HEK293 (cell line): Measurements from ENCODE around the gene CORO2B.
A peak's percentile ranks its signal among the peaks of the same experiment; 100 is the strongest.

Experiments used
- BCL11B ChIP-seq: fragments of 450-650 bp; formaldehyde crosslinking; IDR thresholded peaks from 2 replicates; pipeline ENCODE4 v1.5.1; 2016; ENCODE audit warnings: low read depth, missing biosample characterization, missing genetic modification characterization
- GLI4 ChIP-seq: fragments of 450-650 bp; formaldehyde crosslinking; IDR thresholded peaks from 2 replicates; pipeline ENCODE4 v1.5.1; 2016; ENCODE audit warnings: missing biosample characterization, missing genetic modification characterization
- GLIS1 ChIP-seq: fragments of 450-650 bp; formaldehyde crosslinking; IDR thresholded peaks from 2 replicates; pipeline ENCODE4 v1.5.1; 2016; ENCODE audit warnings: missing biosample characterization, missing genetic modification characterization
- MEIS1 ChIP-seq: sonication (generic); formaldehyde crosslinking; IDR thresholded peaks from 2 replicates; pipeline ENCODE4 v1.8.1; 2022; ENCODE audit warnings: missing genetic modification reagents, mild to moderate bottlenecking, borderline replicate concordance
- TCF7L2 ChIP-seq: IDR thresholded peaks from 2 replicates; pipeline ENCODE4 v1.6.1; 2011; ENCODE audit warnings: low read depth, mild to moderate bottlenecking, inconsistent platforms, low read length, moderate library complexity, borderline replicate concordance
- ZIC2 ChIP-seq: fragments of 450-650 bp; formaldehyde crosslinking; IDR thresholded peaks from 2 replicates; pipeline ENCODE4 v1.5.1; 2016; ENCODE audit warnings: missing biosample characterization, missing genetic modification characterization
- ZNF10 ChIP-seq: fragments of 450-650 bp; formaldehyde crosslinking; IDR thresholded peaks from 2 replicates; pipeline ENCODE4 v1.5.1; 2017; ENCODE audit warnings: missing biosample characterization, missing genetic modification characterization
- ZNF138 ChIP-seq: fragments of 450-650 bp; formaldehyde crosslinking; IDR thresholded peaks from 2 replicates; pipeline ENCODE4 v1.5.1; 2016; ENCODE audit warnings: missing biosample characterization, missing genetic modification characterization, borderline replicate concordance
- ZNF221 ChIP-seq: fragments of 450-650 bp; formaldehyde crosslinking; IDR thresholded peaks from 2 replicates; pipeline ENCODE4 v1.5.1; 2017; ENCODE audit warnings: missing biosample characterization, missing genetic modification characterization, borderline replicate concordance
- ZNF274 ChIP-seq, 2 experiments: fragments of 200-500 bp in 1 of 2; fragments of 450-650 bp in 1 of 2; sonication (Bioruptor generic) in 1 of 2; formaldehyde crosslinking in 1 of 2; IDR thresholded peaks; 2 replicates each; pipeline versions ENCODE4 v1.5.1 to v1.6.1; 2014 to 2016; ENCODE audit warnings: borderline replicate concordance in 1 of 2, inconsistent platforms in 1 of 2, low read length in 1 of 2, missing biosample characterization in 1 of 2, missing genetic modification characterization in 1 of 2
- ZNF423 ChIP-seq: fragments of 450-650 bp; formaldehyde crosslinking; IDR thresholded peaks from 2 replicates; pipeline ENCODE4 v1.5.1; 2016; ENCODE audit warnings: missing biosample characterization, missing genetic modification characterization
- ZNF48 ChIP-seq: fragments of 450-650 bp; formaldehyde crosslinking; IDR thresholded peaks from 2 replicates; pipeline ENCODE4 v1.5.1; 2016; ENCODE audit warnings: missing biosample characterization, missing genetic modification characterization
- ZNF529 ChIP-seq: fragments of 450-650 bp; formaldehyde crosslinking; IDR thresholded peaks from 2 replicates; pipeline ENCODE4 v1.5.1; 2017; ENCODE audit warnings: missing genetic modification characterization, missing biosample characterization; ENCODE audit not compliant: insufficient replicate concordance
- ZNF549 ChIP-seq: fragments of 450-650 bp; IDR thresholded peaks from 2 replicates; pipeline ENCODE4 v1.5.1; 2018; ENCODE audit warnings: missing biosample characterization, missing genetic modification characterization, mild to moderate bottlenecking, inconsistent platforms, moderate library complexity
- ZNF558 ChIP-seq: fragments of 450-650 bp; formaldehyde crosslinking; IDR thresholded peaks from 2 replicates; pipeline ENCODE4 v1.5.1; 2016; ENCODE audit warnings: missing biosample characterization, missing genetic modification characterization
- ZNF624 ChIP-seq: fragments of 450-650 bp; formaldehyde crosslinking; IDR thresholded peaks from 2 replicates; pipeline ENCODE4 v1.5.1; 2017; ENCODE audit warnings: missing biosample characterization, missing genetic modification characterization
- ZNF701 ChIP-seq: fragments of 450-650 bp; formaldehyde crosslinking; IDR thresholded peaks from 2 replicates; pipeline ENCODE4 v1.5.1; 2016; ENCODE audit warnings: missing biosample characterization, missing genetic modification characterization
- TF ChIP-seq, protein P1 (sequence below): fragments of 450-650 bp; formaldehyde crosslinking; IDR thresholded peaks from 2 replicates; pipeline ENCODE4 v1.5.1; 2016; ENCODE audit warnings: missing biosample characterization, missing genetic modification characterization
- TF ChIP-seq, protein P2 (sequence below): fragments of 450-650 bp; formaldehyde crosslinking; IDR thresholded peaks from 2 replicates; pipeline ENCODE4 v1.5.0; 2017; ENCODE audit warnings: missing biosample characterization, missing genetic modification characterization, borderline replicate concordance
- TF ChIP-seq, protein P3 (sequence below): fragments of 450-650 bp; formaldehyde crosslinking; IDR thresholded peaks from 2 replicates; pipeline ENCODE4 v1.5.1; 2017; ENCODE audit warnings: missing biosample characterization, missing genetic modification characterization
- TF ChIP-seq, protein P4 (sequence below): fragments of 450-650 bp; formaldehyde crosslinking; IDR thresholded peaks from 2 replicates; pipeline ENCODE4 v1.5.1; 2016; ENCODE audit warnings: missing biosample characterization, missing genetic modification characterization
- TF ChIP-seq, protein P5 (sequence below): fragments of 450-650 bp; formaldehyde crosslinking; IDR thresholded peaks from 2 replicates; pipeline ENCODE4 v1.5.1; 2017; ENCODE audit warnings: missing biosample characterization, missing genetic modification characterization
- TF ChIP-seq, protein P6 (sequence below): fragments of 450-650 bp; formaldehyde crosslinking; IDR thresholded peaks from 2 replicates; pipeline ENCODE4 v1.5.1; 2016; ENCODE audit warnings: missing biosample characterization, missing genetic modification characterization
- TF ChIP-seq, protein P7 (sequence below): fragments of 450-650 bp; formaldehyde crosslinking; IDR thresholded peaks from 2 replicates; pipeline ENCODE4 v1.5.1; 2016; ENCODE audit warnings: missing biosample characterization, missing genetic modification characterization

CORO2B gene

DNA sequence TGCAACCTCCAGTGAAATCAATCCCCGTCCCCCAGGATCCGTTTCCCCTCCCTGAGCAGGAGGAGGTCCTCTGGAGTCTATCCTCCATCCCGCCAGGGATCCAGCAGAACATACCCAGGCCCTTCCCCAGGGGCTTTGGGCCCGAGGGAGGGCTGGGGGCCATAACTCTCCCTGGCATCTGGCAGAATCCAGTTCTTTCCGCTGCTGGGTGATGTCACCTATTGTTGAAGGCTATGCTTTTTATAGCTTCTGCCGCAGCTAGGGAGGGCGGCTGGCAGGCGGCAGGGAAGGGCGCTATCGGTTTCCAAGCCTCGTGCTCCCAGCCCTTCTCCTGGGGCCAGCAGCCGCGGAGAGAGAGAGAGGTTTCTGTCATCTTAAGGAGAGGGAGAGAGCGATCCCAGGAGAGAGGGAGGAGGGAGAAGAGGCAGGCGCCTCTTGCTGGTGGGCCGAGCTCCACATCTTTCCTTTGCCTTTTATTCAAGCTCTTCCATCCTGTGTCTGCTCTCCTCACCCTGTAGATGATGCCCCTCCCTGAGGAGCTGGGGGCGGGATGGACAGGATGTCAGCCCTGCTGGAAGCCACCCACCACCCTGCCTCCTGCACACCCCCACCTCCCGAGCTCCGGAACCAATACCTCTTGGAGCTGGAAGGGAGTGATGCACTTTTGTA lies 121.8 kb downstream of the CORO2B start (continued):
- TF ChIP-seq, protein P1, sequence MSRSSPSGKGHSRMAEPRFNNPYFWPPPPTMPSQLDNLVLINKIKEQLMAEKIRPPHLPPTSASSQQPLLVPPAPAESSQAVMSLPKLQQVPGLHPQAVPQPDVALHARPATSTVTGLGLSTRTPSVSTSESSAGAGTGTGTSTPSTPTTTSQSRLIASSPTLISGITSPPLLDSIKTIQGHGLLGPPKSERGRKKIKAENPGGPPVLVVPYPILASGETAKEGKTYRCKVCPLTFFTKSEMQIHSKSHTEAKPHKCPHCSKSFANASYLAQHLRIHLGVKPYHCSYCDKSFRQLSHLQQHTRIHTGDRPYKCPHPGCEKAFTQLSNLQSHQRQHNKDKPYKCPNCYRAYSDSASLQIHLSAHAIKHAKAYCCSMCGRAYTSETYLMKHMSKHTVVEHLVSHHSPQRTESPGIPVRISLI (tag by site-specific recombination), result no peak; the same call in 1 of the 2 replicates
- TF ChIP-seq ZNF549 (tag by site-specific recombination), result no peak
- no peak for TF ChIP-seq MEIS1 (CRISPR knock-in tag)
- peak; percentile 78; the same call in 1 of the 2 replicates for TF ChIP-seq ZNF10 (tag by site-specific recombination)
- TF ChIP-seq ZNF701 (tag by site-specific recombination), result no peak
- TF ChIP-seq, protein P2, sequence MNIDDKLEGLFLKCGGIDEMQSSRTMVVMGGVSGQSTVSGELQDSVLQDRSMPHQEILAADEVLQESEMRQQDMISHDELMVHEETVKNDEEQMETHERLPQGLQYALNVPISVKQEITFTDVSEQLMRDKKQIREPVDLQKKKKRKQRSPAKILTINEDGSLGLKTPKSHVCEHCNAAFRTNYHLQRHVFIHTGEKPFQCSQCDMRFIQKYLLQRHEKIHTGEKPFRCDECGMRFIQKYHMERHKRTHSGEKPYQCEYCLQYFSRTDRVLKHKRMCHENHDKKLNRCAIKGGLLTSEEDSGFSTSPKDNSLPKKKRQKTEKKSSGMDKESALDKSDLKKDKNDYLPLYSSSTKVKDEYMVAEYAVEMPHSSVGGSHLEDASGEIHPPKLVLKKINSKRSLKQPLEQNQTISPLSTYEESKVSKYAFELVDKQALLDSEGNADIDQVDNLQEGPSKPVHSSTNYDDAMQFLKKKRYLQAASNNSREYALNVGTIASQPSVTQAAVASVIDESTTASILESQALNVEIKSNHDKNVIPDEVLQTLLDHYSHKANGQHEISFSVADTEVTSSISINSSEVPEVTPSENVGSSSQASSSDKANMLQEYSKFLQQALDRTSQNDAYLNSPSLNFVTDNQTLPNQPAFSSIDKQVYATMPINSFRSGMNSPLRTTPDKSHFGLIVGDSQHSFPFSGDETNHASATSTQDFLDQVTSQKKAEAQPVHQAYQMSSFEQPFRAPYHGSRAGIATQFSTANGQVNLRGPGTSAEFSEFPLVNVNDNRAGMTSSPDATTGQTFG (tag by site-specific recombination), result no peak
- TF ChIP-seq, protein P3, sequence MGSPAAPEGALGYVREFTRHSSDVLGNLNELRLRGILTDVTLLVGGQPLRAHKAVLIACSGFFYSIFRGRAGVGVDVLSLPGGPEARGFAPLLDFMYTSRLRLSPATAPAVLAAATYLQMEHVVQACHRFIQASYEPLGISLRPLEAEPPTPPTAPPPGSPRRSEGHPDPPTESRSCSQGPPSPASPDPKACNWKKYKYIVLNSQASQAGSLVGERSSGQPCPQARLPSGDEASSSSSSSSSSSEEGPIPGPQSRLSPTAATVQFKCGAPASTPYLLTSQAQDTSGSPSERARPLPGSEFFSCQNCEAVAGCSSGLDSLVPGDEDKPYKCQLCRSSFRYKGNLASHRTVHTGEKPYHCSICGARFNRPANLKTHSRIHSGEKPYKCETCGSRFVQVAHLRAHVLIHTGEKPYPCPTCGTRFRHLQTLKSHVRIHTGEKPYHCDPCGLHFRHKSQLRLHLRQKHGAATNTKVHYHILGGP (tag by site-specific recombination), result no peak
- TF ChIP-seq, protein P4, sequence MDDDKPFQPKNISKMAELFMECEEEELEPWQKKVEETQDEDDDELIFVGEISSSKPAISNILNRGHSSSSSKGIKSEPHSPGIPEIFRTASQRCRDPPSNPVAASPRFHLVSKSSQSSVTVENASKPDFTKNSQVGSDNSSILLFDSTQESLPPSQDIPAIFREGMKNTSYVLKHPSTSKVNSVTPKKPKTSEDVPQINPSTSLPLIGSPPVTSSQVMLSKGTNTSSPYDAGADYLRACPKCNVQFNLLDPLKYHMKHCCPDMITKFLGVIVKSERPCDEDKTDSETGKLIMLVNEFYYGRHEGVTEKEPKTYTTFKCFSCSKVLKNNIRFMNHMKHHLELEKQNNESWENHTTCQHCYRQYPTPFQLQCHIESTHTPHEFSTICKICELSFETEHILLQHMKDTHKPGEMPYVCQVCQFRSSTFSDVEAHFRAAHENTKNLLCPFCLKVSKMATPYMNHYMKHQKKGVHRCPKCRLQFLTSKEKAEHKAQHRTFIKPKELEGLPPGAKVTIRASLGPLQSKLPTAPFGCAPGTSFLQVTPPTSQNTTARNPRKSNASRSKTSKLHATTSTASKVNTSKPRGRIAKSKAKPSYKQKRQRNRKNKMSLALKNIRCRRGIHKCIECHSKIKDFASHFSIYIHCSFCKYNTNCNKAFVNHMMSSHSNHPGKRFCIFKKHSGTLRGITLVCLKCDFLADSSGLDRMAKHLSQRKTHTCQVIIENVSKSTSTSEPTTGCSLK, result no peak
- no peak for TF ChIP-seq ZNF624 (tag by site-specific recombination)
- no peak for TF ChIP-seq BCL11B (tag by site-specific recombination)
- no peak for TF ChIP-seq ZNF48
- peak; percentile 91 for TF ChIP-seq ZIC2 (tag by site-specific recombination)
- TF ChIP-seq ZNF529 (tag by site-specific recombination), result no peak
- TF ChIP-seq, protein P5, sequence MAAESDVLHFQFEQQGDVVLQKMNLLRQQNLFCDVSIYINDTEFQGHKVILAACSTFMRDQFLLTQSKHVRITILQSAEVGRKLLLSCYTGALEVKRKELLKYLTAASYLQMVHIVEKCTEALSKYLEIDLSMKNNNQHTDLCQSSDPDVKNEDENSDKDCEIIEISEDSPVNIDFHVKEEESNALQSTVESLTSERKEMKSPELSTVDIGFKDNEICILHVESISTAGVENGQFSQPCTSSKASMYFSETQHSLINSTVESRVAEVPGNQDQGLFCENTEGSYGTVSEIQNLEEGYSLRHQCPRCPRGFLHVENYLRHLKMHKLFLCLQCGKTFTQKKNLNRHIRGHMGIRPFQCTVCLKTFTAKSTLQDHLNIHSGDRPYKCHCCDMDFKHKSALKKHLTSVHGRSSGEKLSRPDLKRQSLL (tag by site-specific recombination), result no peak
- no peak for TF ChIP-seq ZNF274 (IDR thresholded peaks at IDR 0.05; ENCODE audit: low read length)
- no peak for TF ChIP-seq ZNF274 (tag by site-specific recombination; IDR thresholded peaks at IDR 0.05; ENCODE audit: borderline replicate concordance)
- TF ChIP-seq GLIS1 (tag by site-specific recombination), result peak; percentile 82
- no peak for TF ChIP-seq ZNF138 (tag by site-specific recombination)
- no peak for TF ChIP-seq GLI4 (tag by site-specific recombination)
- TF ChIP-seq, protein P6, sequence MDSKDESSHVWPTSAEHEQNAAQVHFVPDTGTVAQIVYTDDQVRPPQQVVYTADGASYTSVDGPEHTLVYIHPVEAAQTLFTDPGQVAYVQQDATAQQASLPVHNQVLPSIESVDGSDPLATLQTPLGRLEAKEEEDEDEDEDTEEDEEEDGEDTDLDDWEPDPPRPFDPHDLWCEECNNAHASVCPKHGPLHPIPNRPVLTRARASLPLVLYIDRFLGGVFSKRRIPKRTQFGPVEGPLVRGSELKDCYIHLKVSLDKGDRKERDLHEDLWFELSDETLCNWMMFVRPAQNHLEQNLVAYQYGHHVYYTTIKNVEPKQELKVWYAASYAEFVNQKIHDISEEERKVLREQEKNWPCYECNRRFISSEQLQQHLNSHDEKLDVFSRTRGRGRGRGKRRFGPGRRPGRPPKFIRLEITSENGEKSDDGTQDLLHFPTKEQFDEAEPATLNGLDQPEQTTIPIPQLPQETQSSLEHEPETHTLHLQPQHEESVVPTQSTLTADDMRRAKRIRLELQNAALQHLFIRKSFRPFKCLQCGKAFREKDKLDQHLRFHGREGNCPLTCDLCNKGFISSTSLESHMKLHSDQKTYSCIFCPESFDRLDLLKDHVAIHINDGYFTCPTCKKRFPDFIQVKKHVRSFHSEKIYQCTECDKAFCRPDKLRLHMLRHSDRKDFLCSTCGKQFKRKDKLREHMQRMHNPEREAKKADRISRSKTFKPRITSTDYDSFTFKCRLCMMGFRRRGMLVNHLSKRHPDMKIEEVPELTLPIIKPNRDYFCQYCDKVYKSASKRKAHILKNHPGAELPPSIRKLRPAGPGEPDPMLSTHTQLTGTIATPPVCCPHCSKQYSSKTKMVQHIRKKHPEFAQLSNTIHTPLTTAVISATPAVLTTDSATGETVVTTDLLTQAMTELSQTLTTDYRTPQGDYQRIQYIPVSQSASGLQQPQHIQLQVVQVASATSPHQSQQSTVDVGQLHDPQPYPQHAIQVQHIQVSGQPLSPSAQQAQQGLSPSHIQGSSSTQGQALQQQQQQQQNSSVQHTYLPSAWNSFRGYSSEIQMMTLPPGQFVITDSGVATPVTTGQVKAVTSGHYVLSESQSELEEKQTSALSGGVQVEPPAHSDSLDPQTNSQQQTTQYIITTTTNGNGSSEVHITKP (tag by site-specific recombination), result peak; percentile 57
- TF ChIP-seq ZNF558, result no peak; the same call in 1 of the 2 replicates
- no peak for TF ChIP-seq ZNF221 (tag by site-specific recombination)
- TF ChIP-seq, protein P7, sequence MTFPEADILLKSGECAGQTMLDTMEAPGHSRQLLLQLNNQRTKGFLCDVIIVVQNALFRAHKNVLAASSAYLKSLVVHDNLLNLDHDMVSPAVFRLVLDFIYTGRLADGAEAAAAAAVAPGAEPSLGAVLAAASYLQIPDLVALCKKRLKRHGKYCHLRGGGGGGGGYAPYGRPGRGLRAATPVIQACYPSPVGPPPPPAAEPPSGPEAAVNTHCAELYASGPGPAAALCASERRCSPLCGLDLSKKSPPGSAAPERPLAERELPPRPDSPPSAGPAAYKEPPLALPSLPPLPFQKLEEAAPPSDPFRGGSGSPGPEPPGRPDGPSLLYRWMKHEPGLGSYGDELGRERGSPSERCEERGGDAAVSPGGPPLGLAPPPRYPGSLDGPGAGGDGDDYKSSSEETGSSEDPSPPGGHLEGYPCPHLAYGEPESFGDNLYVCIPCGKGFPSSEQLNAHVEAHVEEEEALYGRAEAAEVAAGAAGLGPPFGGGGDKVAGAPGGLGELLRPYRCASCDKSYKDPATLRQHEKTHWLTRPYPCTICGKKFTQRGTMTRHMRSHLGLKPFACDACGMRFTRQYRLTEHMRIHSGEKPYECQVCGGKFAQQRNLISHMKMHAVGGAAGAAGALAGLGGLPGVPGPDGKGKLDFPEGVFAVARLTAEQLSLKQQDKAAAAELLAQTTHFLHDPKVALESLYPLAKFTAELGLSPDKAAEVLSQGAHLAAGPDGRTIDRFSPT (tag by site-specific recombination), result no peak
- peak; percentile 83 for TF ChIP-seq ZNF423 (tag by site-specific recombination)
- no peak for TF ChIP-seq TCF7L2
